Ureter (tissue), 1 donor: ENCODE results near the gene ZNF142. TPM values are rescaled to one million over a fixed set of nuclear protein-coding genes. Genes with fewer than 3 reads are reported as not detected.
A peak's percentile ranks its signal among the peaks of the same experiment; 100 is the strongest.

Source experiments
- DNase-seq: peaks from one replicate; pipeline ENCODE4 v3.0.0-alpha.2; 2020; ENCODE audit warnings: low spot score
- total RNA-seq: library from RNA; stranded (reverse); gene quantifications from one replicate; pipeline ENCODE4 v1.2.4, GENCODE V29; 2023
- donor health status: DM: yes; HTN: yes; CAD: no.

ZNF142 gene
- total RNA-seq = 35.4 TPM

GRCh38 chr2:218659258-218659987, at the start of gene ZNF142, which contains the start of gene BCS1L:
ZNF142 (minus strand) TSS chr2:218659623; CDS start chr2:218656429, 3,194 bp downstream.
BCS1L (plus strand) TSS chr2:218659683; CDS start chr2:218660988, 1,305 bp downstream.
- peak; percentile 94 for DNase-seq

DNA sequence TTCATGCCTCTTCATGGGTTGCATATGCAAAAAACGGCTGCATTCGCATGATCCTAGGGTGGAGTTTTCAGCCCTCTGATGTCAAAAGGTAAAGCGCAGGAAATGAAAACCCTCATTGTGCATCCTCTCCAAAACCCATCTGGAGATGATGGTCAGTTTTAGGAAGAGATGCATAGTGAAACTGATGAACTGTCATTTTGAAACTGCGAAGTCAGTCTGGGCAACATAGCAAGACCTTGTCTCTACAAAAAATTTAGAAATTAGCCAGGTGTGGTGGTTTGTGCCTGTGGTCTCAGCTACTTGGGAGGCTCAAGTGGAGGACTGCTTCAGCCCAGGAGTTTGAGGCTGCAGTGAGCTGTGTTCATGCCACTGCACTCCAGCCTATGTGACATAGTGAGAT, 48.7 kb upstream of the ZNF142 start:
- no peak for DNase-seq

- DNase-seq = no peak
Observed at GRCh38 chr2:218703341-218703740, 43.9 kb upstream of the ZNF142 start.

- no peak for DNase-seq
Observed at GRCh38 chr2:218701806-218702205, 42.4 kb upstream of the ZNF142 start.

DNA sequence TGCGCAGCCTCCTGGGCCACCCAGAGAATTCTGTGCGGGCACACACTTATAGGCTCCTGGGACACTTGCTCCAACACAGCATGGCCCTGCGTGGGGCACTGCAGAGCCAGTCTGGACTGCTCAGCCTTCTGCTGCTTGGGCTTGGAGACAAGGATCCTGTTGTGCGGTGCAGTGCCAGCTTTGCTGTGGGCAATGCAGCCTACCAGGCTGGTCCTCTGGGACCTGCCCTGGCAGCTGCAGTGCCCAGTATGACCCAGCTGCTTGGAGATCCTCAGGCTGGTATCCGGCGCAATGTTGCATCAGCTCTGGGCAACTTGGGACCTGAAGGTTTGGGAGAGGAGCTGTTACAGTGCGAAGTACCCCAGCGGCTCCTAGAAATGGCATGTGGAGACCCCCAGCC, 39.5 kb upstream of the ZNF142 start:
- no peak for DNase-seq

DNA sequence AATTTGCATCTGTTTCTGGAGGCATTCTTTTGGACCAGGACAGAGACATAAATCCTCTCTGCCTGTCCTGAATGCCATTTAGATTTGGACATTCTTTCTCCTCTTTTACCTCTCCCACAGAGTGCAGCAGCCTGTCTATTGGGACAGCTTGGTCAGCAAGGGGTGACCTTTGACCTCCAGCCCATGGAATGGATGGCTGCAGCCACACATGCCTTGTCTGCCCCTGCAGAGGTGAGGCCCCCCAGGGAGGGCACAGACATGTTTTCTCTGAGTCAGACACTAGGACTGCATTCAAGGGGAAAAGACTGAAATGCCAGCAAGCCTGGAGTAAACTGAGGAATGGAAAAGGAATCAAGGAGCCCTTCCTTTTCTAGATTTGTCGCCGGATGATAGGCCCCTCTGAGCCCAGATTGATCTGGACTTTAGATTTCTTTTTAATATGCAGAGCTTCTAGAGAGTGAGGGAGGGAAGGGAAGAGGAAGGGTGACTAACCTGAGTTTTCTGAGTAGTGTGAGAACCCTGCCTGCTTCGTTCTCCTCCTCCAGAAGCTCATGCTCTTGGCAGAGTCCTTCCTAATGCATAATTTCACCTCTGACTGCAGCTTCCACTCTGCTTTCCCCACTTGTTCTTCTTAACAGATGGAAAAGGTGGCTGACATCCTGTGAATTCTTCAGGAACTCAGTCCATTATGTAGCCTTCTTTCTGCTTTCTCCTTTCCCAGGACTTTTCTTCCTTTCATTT, 35.2 kb upstream of the ZNF142 start:
- no peak for DNase-seq

DNA sequence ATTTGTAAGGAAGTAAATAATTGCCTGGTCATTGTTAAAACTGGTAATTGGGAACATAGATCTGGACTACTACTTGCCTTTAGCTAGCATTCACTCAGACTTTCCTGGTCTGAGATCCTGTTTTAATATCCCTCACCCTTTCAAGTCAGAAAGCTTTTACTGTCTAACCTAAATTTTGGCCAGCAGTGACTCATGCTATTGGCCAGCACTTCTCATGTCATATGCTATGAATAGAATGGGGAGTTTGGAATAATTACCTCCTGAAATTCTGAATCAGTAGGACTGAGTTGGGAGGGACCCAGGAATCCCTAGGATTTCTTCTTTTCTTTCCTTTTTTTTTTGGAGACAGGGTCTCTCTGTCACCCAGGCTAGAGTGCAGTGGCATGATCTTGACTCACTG, 31.8 kb upstream of the ZNF142 start:
- DNase-seq = no peak

- DNase-seq = peak; percentile 54
Observed at GRCh38 chr2:218687400-218688060, 28.1 kb upstream of the ZNF142 start.

GRCh38 chr2:218680061-218680460, 20.6 kb upstream of the ZNF142 start:
- DNase-seq = no peak

- no peak for DNase-seq
Observed at GRCh38 chr2:218679119-218679518, 19.7 kb upstream of the ZNF142 start.

- DNase-seq = peak; percentile 86
Observed at GRCh38 chr2:218671654-218672566, 12.5 kb upstream of the ZNF142 start, which contains the start of the genes RNF25 and STK36. RNF25 (minus strand) TSS chr2:218672002; CDS start chr2:218671970, 32 bp downstream. STK36 (plus strand) TSS chr2:218672086; CDS start chr2:218672830, 744 bp downstream.

DNA sequence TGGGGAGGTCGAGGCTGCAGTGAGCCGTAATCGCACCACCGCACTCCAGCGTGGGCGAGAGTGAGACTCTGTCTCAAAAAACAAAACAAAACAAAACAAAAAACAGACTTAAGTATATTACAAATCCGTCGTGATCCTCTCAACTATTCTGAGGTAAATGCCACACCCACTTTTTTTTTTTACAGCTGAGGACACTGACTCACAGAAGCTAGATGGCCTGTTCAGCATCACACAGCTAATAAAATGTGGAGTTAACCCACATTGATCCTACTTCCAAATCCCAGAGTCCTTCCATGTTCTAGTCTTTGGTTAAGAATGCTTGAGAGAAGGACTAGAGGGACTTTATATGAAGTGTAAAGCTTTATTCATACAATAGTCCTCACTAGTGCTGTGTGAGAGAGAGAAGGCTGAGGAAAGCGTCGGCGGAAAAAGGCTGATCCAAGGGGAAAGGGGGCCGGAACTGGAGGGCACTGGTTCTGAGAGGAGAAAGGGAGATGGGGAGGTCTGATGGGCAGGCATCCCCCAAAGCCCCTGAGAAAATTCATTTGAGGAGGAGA, 11.8 kb upstream of the ZNF142 start:
- DNase-seq = no peak

GRCh38 chr2:218664653-218665052, 5.2 kb upstream of the ZNF142 start:
- DNase-seq = no peak

GRCh38 chr2:218663901-218664300, 4.5 kb upstream of the ZNF142 start:
- no peak for DNase-seq

DNA sequence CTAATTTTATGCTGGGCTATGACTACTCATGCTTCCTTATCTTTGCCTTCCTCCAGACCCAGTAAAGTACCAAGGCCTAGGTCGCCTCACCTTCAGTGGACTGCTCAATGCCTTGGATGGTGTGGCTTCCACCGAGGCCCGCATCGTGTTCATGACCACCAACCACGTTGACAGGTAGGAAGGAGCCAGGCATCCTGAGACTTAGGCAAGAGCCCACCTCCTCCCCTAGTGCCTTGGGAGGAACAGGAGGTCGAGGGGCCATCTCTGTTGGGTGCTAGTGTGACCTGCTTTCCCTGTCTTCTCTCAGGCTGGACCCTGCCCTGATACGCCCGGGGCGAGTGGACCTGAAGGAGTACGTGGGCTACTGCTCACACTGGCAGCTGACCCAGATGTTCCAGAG, 3.4 kb upstream of the ZNF142 start:
- DNase-seq = no peak

DNA sequence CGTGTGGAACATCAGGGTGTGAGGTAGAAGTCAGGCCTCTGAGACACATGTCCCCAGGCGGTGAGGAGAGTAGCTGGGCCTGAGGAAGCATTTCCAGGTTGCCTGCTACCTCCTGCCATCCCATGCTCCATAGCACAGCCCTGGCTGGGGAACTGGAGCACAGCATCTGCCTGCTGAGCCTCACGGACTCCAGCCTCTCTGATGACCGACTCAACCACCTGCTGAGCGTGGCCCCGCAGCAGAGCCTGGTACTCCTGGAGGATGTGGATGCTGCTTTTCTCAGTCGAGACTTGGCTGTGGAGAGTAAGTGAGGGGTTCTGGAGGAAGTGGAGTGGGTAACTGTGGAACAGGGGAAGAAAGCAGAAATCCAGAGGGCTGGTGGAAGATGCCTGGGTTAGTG, 3.0 kb upstream of the ZNF142 start:
- no peak for DNase-seq

DNA sequence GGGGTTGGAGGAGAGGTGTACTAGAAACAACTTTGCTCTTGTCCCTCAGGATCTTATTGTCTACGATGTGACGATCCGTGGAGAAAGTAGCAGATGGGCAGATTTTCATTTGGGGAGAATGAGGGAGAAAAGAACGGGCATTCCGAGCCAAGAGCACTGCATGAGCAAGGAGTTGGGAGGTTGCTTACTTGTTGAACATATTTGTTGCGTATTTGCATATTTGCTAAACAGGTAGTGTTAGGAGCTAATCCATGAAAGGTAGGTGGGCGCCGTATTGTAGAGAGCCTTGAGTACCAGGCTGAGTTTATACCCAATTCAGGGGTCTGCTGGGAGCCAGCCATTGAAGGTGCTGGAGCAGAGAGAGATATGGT, 550 bp upstream of the ZNF142 start:
- DNase-seq = no peak

- DNase-seq = no peak
Observed at GRCh38 chr2:218658671-218659257, 659 bp downstream of the ZNF142 start.

GRCh38 chr2:218655751-218656150, 3.7 kb downstream of the ZNF142 start:
- DNase-seq = no peak

- no peak for DNase-seq
Observed at GRCh38 chr2:218648787-218649100, 10.7 kb downstream of the ZNF142 start.
